Thyroid gland (tissue), 4 donors: Measurements from ENCODE around the gene KIF21A.

ENCODE experiments used
- CTCF ChIP-seq, 6 experiments: fragments of 200-600 bp in 3 of 6; fragments of 450-650 bp in 3 of 6; sonication (generic) in 3 of 6; IDR thresholded peaks; one replicate each; pipeline ENCODE4 v1.5.1; 2016 to 2019; ENCODE audit warnings: antibody characterized with exemption in 6 of 6, mild to moderate bottlenecking in 2 of 6, inconsistent platforms in 1 of 6, moderate library complexity in 1 of 6
- POLR2A ChIP-seq, 2 donors: fragments of 450-650 bp; IDR thresholded peaks; one replicate each; pipeline ENCODE4 v1.6.1; 2017; ENCODE audit warnings: antibody characterized with exemption in 2 of 2, mild to moderate bottlenecking in 2 of 2, moderate library complexity in 1 of 2

- TF ChIP-seq CTCF (IDR thresholded peaks at IDR 0.05), result no peak
- no peak for TF ChIP-seq POLR2A (IDR thresholded peaks at IDR 0.05)
These were observed 141.5 kb downstream of the KIF21A start for GRCh38 chr12:39301422-39301821.
